ENCODE measurements around the gene FGD6. TPM values are rescaled to one million over a fixed set of nuclear protein-coding genes. Genes with fewer than 3 reads are reported as not detected.

The FGD6 gene
- total RNA-seq, 2 donors from 2014 or later: 9.9 to 13.9 TPM

DNA sequence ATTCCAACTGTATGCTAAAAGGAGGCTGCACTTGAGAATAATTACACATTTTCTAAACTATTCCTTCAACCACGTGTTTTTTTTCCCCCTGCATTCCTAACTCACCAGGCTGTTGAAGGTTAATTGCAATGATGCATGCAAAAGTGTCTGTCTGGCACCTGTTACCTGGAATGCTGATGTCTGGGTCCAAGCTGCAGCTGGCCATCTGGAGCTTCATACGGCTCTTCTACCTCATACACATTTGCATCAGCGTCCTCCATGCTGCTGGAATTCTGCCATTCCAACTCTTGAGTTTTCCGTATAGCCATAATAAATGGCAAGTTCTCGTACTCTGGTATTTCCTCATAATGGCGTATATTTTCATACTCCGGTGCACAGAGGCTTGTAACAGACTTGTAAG lies 8.6 kb downstream of the FGD6 start:
- intact Hi-C loops (cut with DNase I): no loop called here
- Histone ChIP-seq H3K4me3 (no peak overlapping the region), H3K4me1 (replicated peaks) (no peaks in the 10 kb centered on the region), H3K27me3 (replicated peaks; ENCODE audit: insufficient read depth) (no peaks in the 10 kb centered on the region), H3K27ac (no peak overlapping the region), H3K36me3 (no peaks in the 10 kb centered on the region), H3K9me3 (no peaks in the 10 kb centered on the region)
- no peak for TF ChIP-seq POLR2AphosphoS5 (IDR thresholded peaks at IDR 0.05)
- TF ChIP-seq, protein P1, sequence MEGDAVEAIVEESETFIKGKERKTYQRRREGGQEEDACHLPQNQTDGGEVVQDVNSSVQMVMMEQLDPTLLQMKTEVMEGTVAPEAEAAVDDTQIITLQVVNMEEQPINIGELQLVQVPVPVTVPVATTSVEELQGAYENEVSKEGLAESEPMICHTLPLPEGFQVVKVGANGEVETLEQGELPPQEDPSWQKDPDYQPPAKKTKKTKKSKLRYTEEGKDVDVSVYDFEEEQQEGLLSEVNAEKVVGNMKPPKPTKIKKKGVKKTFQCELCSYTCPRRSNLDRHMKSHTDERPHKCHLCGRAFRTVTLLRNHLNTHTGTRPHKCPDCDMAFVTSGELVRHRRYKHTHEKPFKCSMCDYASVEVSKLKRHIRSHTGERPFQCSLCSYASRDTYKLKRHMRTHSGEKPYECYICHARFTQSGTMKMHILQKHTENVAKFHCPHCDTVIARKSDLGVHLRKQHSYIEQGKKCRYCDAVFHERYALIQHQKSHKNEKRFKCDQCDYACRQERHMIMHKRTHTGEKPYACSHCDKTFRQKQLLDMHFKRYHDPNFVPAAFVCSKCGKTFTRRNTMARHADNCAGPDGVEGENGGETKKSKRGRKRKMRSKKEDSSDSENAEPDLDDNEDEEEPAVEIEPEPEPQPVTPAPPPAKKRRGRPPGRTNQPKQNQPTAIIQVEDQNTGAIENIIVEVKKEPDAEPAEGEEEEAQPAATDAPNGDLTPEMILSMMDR (IDR thresholded peaks at IDR 0.05): no peak
- no peak for TF ChIP-seq POLR2A (IDR thresholded peaks at IDR 0.05)
- DNase-seq (ENCODE audit: low spot score): no peak
- 83% methylated on average over 7 of the region's 7 CpGs for WGBS

DNA sequence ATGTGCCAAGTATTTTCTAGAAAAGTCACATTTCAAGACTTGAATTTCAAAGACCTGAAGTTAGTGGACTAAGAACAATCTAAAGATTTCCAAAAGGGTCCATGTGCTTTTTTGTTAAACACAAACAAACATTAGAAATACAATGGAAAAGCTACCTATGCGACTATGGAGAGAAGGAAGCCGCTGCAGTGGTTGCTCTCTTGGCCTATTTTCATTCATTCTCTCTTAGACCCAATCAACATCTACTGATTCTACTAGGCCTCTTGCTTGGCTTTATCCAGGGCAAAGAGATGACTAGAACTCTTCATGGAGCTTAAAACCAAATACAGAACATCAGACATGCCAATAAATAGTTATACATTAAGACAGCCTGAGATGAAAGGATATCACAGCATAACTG lies 9.9 kb downstream of the FGD6 start:
- H3K27me3 ChIP-seq (replicated peaks; ENCODE audit: insufficient read depth): no peaks in the 10 kb centered on the region
- H3K36me3 ChIP-seq: no peaks in the 10 kb centered on the region
- no peaks in the 10 kb centered on the region for H3K9me3 ChIP-seq
- no peaks in the 10 kb centered on the region for H3K4me1 ChIP-seq (replicated peaks)
- intact Hi-C loops (cut with DNase I): no loop called here
- no peak for DNase-seq (ENCODE audit: low spot score)
- TF ChIP-seq, protein P1 (IDR thresholded peaks at IDR 0.05): no peak
- TF ChIP-seq POLR2AphosphoS5 (IDR thresholded peaks at IDR 0.05) (no peak), POLR2A (IDR thresholded peaks at IDR 0.05) (no peak)
- WGBS: 92% methylated on average over 2 of the region's 2 CpGs
- H3K4me3 ChIP-seq: no peak overlapping the region
- H3K27ac ChIP-seq: no peak overlapping the region

DNA sequence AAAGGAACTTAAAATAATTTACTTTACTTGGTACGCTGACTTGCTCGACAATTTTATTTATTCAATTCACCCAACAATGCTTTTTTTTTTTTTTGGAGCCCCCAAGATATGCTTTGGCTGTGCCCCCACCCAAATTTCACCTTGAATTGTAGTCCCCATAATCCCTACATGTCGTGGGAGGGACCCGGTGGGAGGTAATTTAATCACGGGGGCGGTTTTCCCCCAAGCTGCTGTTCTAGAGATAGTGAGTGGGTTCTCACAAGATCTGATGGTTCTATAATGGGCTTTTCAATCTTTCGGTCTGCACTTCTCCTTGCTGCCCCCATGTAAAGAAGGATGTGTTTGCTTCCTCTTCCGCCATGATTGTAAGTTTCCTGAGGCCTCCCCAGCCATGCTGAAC lies 10.4 kb downstream of the FGD6 start:
- TF ChIP-seq POLR2A (IDR thresholded peaks at IDR 0.05) (no peak), POLR2AphosphoS5 (IDR thresholded peaks at IDR 0.05) (no peak)
- TF ChIP-seq, protein P1 (IDR thresholded peaks at IDR 0.05): no peak
- Histone ChIP-seq H3K27me3 (replicated peaks; ENCODE audit: insufficient read depth) (no peaks in the 10 kb centered on the region), H3K4me3 (no peak overlapping the region), H3K27ac (no peak overlapping the region), H3K36me3 (no peaks in the 10 kb centered on the region), H3K4me1 (replicated peaks) (no peaks in the 10 kb centered on the region), H3K9me3 (no peaks in the 10 kb centered on the region)
- DNase-seq (ENCODE audit: low spot score): no peak
- intact Hi-C loops (cut with DNase I): no loop called here
- 96% methylated on average over 8 of the region's 8 CpGs for WGBS

DNA sequence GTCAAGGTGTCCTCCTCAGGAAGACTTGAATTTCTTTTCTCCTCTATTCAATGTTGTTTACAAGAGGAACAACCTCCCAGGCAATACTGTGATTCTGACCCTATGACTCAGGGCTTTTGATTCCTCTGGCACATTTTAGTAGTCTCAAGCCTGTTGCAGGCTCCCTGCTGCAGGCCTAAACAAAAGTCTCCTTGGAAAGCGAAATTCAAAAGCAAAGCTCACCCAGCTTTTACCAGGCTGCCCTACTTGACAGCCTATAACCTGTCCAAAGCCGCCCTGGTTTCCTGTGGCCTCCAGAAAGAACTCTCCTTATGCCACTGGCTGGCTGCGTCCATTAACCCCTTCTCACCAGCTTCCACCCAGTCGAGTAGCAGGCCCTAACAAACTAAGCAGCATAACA lies 11.6 kb downstream of the FGD6 start:
- DNase-seq (ENCODE audit: low spot score): peak; percentile 16
- intact Hi-C loops (cut with DNase I): no loop called here
- no peaks in the 10 kb centered on the region for H3K36me3 ChIP-seq

DNA sequence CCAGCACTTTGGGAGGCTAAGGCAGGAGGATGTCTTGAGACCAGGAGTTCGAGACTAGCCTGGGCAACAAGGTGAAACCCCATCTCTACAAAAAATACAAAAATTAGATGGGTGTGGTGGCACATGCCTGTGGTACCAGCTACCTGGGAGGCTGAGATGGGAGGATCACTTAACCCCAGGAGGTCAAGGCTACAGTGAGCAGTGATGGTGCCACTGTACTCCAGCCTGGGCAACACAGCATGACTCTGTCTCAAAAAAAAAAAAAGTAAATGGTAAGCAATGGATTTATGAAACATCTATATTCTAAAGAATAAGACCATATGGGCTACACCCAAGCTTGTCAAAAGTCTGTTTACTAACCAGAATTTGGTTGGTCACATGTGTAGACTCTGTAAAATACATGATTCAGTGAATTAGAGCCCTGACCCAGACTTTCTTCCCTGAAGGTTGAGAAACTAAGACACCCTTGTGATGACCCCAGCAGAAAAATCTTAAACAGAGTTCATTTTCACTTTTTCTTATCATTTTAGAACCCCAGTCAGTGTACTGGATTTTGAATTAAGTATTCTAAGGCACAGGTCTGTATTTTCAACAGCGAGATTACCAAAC lies 12.1 kb downstream of the FGD6 start:
- H3K4me1 ChIP-seq (replicated peaks): no peaks in the 10 kb centered on the region
- no peak overlapping the region for H3K4me3 ChIP-seq
- WGBS: 96% methylated on average over 2 of the region's 2 CpGs
- intact Hi-C loops (cut with DNase I): no loop called here
- H3K27ac ChIP-seq: peak overlapping the region; percentile 37 to 62
- no peaks in the 10 kb centered on the region for H3K36me3 ChIP-seq
- TF ChIP-seq POLR2AphosphoS5 (IDR thresholded peaks at IDR 0.05) (no peak), POLR2A (IDR thresholded peaks at IDR 0.05) (no peak)
- TF ChIP-seq, protein P1 (IDR thresholded peaks at IDR 0.05): no peak
- no peak for DNase-seq (ENCODE audit: low spot score)
- no peaks in the 10 kb centered on the region for H3K27me3 ChIP-seq (replicated peaks; ENCODE audit: insufficient read depth)
- H3K9me3 ChIP-seq: no peaks in the 10 kb centered on the region

More for the DNA sequence above, 11.6 kb downstream of the FGD6 start:
- Histone ChIP-seq H3K4me1 (replicated peaks) (no peaks in the 10 kb centered on the region), H3K27ac (peak overlapping the region; percentile 37 to 62), H3K9me3 (no peaks in the 10 kb centered on the region), H3K4me3 (no peak overlapping the region), H3K27me3 (replicated peaks; ENCODE audit: insufficient read depth) (no peaks in the 10 kb centered on the region)
- TF ChIP-seq, protein P1 (IDR thresholded peaks at IDR 0.05): no peak
- TF ChIP-seq POLR2A (IDR thresholded peaks at IDR 0.05): no peak
- peak; percentile 59 for TF ChIP-seq POLR2AphosphoS5 (IDR thresholded peaks at IDR 0.05)
- WGBS: 24% methylated on average over 4 of the region's 4 CpGs
